Vagina (tissue), 2 donors: ENCODE measurements around the gene DNER. TPM values are rescaled to one million over a fixed set of nuclear protein-coding genes. Genes with fewer than 3 reads are reported as not detected.
A peak's percentile ranks its signal among the peaks of the same experiment; 100 is the strongest.

Experiments
- DNase-seq, 2 donors: peaks; one replicate each; pipeline ENCODE4 v3.0.0-alpha.2; 2017; ENCODE audit errors: extremely low spot score in 2 of 2
- H3K27ac ChIP-seq: fragments of 200-600 bp; sonication (generic); one replicate; pipeline ENCODE4 v1.5.1; 2019
- H3K27me3 ChIP-seq: fragments of 200-600 bp; sonication (generic); one replicate; pipeline ENCODE4 v1.5.1; 2019
- H3K36me3 ChIP-seq, 2 donors: fragments of 200-600 bp; sonication (generic); one replicate each; pipeline ENCODE4 v1.5.1; 2017 to 2019
- H3K4me1 ChIP-seq: fragments of 200-600 bp; sonication (generic); one replicate; pipeline ENCODE4 v1.5.1; 2019
- H3K4me3 ChIP-seq, 2 donors: fragments of 200-600 bp; sonication (generic); 1 replicate in 1 of 2; 2 replicates in 1 of 2; pipeline ENCODE4 v1.5.1; 2016 to 2019
- H3K9me3 ChIP-seq: fragments of 200-600 bp; sonication (generic); one replicate; pipeline ENCODE4 v1.5.1; 2019
- POLR2A ChIP-seq, 2 donors: fragments of 450-650 bp; IDR thresholded peaks; one replicate each; pipeline ENCODE4 v1.6.1; 2017; ENCODE audit warnings: antibody characterized with exemption in 2 of 2, mild to moderate bottlenecking in 2 of 2, moderate library complexity in 2 of 2
- POLR2AphosphoS5 ChIP-seq, 2 donors: sonication (generic); formaldehyde crosslinking; IDR thresholded peaks; one replicate each; pipeline ENCODE4 v1.9.0; 2017; ENCODE audit warnings: antibody characterized with exemption in 2 of 2, mild to moderate bottlenecking in 2 of 2, low read depth in 1 of 2; ENCODE audit not compliant: insufficient read depth in 1 of 2
- intact Hi-C: fragments of 100-400 bp; cut with DNase I; formaldehyde crosslinking; loops from one replicate; pipeline ENCODE4 v1.15.1; 2023
- total RNA-seq: library from RNA; depleted of rRNA; stranded (reverse); fragments of >200 nt; gene quantifications from one replicate; pipeline ENCODE4 v1.2.3, GENCODE V29; 2016
- TF ChIP-seq, protein P1 (sequence below), 3 experiments: fragments of 450-650 bp in 2 of 3; fragments of 200-600 bp in 1 of 3; sonication (generic) in 1 of 3; IDR thresholded peaks; one replicate each; pipeline ENCODE4 v1.5.1; 2017 to 2019; ENCODE audit warnings: antibody characterized with exemption in 3 of 3, mild to moderate bottlenecking in 2 of 3, moderate library complexity in 2 of 3

Gene DNER
- total RNA-seq, 1 donor from 2014 or later = 11.3 TPM

DNA sequence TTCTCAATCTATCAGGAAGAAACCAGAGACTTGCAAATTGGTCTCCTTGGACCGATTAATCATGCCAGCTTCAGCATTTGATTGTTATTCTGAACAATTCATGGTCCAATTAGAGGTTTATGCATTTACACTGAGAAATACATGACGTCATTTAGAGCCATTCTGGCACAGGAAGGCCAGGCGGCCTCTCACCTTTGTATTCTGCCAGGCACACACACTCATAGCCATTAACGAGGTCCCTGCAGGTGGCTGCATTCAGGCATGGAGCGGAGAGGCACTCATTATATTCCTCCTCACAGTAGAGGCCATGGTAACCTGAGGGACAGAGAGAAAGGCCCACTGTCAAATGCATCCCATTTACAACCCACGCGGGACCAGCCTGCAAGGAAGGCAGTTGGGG lies 296.4 kb downstream of the DNER start:
- no peaks in the 10 kb centered on the region for H3K27me3 ChIP-seq
- intact Hi-C loops = no loop called here
- no peak for DNase-seq

DNA sequence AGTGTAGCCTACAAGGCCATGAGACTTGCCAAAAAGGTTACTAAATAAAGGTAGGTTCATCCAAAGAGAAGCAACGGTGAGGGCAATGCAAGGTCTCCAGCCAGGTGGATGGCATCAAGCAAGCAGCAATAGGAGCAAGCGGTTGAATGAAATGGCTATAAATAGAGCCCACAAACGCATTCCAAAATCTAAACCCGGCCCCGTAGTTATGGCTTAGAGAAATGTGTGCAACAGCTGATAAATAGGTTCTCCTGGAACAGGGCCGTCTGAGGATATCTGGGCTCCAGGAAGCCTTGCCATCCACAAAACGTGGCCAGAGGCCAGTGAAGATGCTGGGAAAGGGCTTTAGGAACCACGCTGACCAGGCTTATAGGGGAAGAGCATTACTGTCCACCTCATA lies 297.2 kb downstream of the DNER start:
- intact Hi-C loops = no loop called here
- H3K9me3 ChIP-seq = no peaks in the 10 kb centered on the region
- H3K27ac ChIP-seq = peak overlapping the region; percentile 72
- TF ChIP-seq, protein P1, sequence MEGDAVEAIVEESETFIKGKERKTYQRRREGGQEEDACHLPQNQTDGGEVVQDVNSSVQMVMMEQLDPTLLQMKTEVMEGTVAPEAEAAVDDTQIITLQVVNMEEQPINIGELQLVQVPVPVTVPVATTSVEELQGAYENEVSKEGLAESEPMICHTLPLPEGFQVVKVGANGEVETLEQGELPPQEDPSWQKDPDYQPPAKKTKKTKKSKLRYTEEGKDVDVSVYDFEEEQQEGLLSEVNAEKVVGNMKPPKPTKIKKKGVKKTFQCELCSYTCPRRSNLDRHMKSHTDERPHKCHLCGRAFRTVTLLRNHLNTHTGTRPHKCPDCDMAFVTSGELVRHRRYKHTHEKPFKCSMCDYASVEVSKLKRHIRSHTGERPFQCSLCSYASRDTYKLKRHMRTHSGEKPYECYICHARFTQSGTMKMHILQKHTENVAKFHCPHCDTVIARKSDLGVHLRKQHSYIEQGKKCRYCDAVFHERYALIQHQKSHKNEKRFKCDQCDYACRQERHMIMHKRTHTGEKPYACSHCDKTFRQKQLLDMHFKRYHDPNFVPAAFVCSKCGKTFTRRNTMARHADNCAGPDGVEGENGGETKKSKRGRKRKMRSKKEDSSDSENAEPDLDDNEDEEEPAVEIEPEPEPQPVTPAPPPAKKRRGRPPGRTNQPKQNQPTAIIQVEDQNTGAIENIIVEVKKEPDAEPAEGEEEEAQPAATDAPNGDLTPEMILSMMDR (IDR thresholded peaks at IDR 0.05) = no peak
- no peak overlapping the region for H3K4me3 ChIP-seq
- DNase-seq = no peak
- no peaks in the 10 kb centered on the region for H3K36me3 ChIP-seq
- H3K27me3 ChIP-seq = no peaks in the 10 kb centered on the region
- peaks cover 15% of the 10 kb centered on the region for H3K4me1 ChIP-seq

More for the DNA sequence above, 296.4 kb downstream of the DNER start:
- Histone ChIP-seq H3K27ac (peak overlapping the region; percentile 72), H3K4me3 (no peak overlapping the region), H3K36me3 (no peaks in the 10 kb centered on the region), H3K4me1 (peaks cover 15% of the 10 kb centered on the region), H3K9me3 (no peaks in the 10 kb centered on the region)
- TF ChIP-seq, protein P1 (IDR thresholded peaks at IDR 0.05) = no peak
- TF ChIP-seq POLR2A (IDR thresholded peaks at IDR 0.05) (no peak), POLR2AphosphoS5 (IDR thresholded peaks at IDR 0.05; ENCODE audit: insufficient read depth in 1 of 2, low read depth in 1 of 2) (no peak)

DNA sequence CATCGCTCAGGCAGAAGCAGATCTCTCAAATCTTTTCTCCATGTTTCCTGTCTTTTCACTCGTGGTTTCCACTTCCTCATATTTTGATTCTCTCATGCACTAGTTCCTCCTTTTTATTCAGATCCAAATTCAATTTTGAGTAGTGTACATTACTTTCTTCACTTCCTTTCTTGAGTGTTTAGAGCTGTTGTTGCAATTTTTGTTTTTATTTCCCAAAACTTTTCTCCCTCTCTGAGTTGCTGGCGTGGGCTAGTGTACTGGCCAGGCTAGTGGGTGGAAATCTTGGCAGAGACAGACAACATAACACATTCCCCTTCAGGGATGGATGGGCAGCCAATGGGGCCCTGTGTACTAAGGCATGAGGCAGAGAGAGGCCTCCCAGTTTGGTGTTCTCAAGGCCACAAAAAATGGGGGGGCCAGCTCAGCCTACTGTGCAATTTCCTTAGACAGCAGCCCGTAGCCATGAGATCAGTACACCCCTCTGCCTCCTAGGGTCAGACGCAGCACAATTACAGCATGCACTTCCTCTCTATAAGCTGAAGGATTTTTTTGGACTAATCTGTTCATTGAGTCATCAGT lies 298.1 kb downstream of the DNER start:
- Histone ChIP-seq H3K4me3 (no peak overlapping the region), H3K9me3 (no peaks in the 10 kb centered on the region), H3K36me3 (no peaks in the 10 kb centered on the region), H3K27me3 (no peaks in the 10 kb centered on the region), H3K27ac (peak overlapping the region; percentile 72), H3K4me1 (peaks cover 15% of the 10 kb centered on the region)
- TF ChIP-seq POLR2AphosphoS5 (IDR thresholded peaks at IDR 0.05; ENCODE audit: insufficient read depth in 1 of 2, low read depth in 1 of 2) = peak in 1 of 2 donors; percentile 32
- TF ChIP-seq, protein P1 (IDR thresholded peaks at IDR 0.05) = no peak
- intact Hi-C loops = no loop called here
- peak in 1 of 2 donors; percentile 95 for DNase-seq

DNA sequence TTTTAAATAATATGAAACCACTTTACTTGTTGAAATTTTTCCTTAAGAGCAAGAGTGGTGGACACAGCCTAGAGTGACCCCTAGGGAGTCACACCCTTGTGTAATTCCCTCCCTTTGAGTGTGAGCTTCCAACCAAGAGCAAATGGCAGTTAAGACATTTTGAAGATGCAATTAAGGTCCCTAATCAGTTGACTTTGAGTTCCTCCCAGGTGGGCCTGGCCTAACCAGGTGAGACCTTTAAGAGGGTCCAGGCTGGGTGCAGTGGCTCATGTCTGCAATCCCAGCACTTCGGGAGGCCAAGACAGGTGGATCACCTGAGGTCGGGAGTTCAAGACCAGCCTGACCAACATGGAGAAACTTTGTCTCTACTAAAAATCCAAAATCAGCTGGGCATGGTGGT lies 299.7 kb downstream of the DNER start:
- Histone ChIP-seq H3K4me1 (peaks cover 16% of the 10 kb centered on the region), H3K36me3 (no peaks in the 10 kb centered on the region), H3K27ac (no peak overlapping the region), H3K9me3 (no peaks in the 10 kb centered on the region), H3K27me3 (no peaks in the 10 kb centered on the region), H3K4me3 (no peak overlapping the region)
- TF ChIP-seq POLR2AphosphoS5 (IDR thresholded peaks at IDR 0.05; ENCODE audit: insufficient read depth in 1 of 2, low read depth in 1 of 2) (no peak), POLR2A (IDR thresholded peaks at IDR 0.05) (no peak)
- TF ChIP-seq, protein P1 (IDR thresholded peaks at IDR 0.05) = no peak
- intact Hi-C loops = no loop called here
- DNase-seq = no peak

DNA sequence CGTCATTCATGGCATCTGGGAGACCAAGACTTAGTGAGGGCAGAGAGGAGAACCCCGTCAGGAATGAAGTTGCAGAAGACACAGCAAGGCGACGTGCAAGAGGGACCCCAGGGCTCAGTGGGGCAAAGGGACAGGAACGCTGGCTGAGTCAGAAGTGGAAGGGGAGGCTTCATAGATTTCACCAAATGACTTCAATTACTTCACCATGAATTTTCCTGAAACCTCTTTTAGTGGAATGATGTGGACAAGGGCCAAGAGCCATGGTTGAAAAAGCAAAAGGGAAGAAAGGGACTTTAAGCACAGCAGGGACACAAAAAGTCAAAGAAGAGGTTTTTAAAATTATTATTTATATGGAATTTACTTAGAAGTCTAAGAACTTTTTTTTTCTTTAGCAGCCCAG lies 301.7 kb downstream of the DNER start:
- TF ChIP-seq POLR2AphosphoS5 (IDR thresholded peaks at IDR 0.05; ENCODE audit: insufficient read depth in 1 of 2, low read depth in 1 of 2) = no peak
- no peak for TF ChIP-seq POLR2A (IDR thresholded peaks at IDR 0.05)
- TF ChIP-seq, protein P1 (IDR thresholded peaks at IDR 0.05) = no peak
- H3K9me3 ChIP-seq = no peaks in the 10 kb centered on the region
- no peaks in the 10 kb centered on the region for H3K27me3 ChIP-seq
- intact Hi-C loops = no loop called here
- peaks cover 24% of the 10 kb centered on the region for H3K4me1 ChIP-seq
- no peaks in the 10 kb centered on the region for H3K36me3 ChIP-seq
- no peak for DNase-seq
- H3K27ac ChIP-seq = no peak overlapping the region
- H3K4me3 ChIP-seq = no peak overlapping the region
